Gastrocnemius medialis (tissue), 4 donors: ENCODE data around the gene PHKB. TPM values are rescaled to one million over a fixed set of nuclear protein-coding genes. Genes with fewer than 3 reads are reported as not detected.

ENCODE experiments used
- ATAC-seq, 2 donors: fragments of 150-250 bp; one replicate each; pipeline ENCODE4 v1.9.1; 2016
- DNase-seq, 2 donors: peaks; one replicate each; pipeline ENCODE4 v3.0.0-alpha.2; 2019
- H3K27ac ChIP-seq, 4 donors: fragments of 200-600 bp; sonication (generic); 1 replicate in 1 of 4; 2 replicates in 3 of 4; pipeline ENCODE4 v1.5.1; 2016 to 2018; ENCODE audit warnings: mild to moderate bottlenecking in 2 of 4, moderate library complexity in 1 of 4
- H3K27me3 ChIP-seq, 3 donors: fragments of 200-600 bp; sonication (generic) in 2 of 3; 1 replicate in 1 of 3; 2 replicates in 2 of 3; pipeline versions ENCODE4 v1.5.1 to v1.6.0; 2016 to 2019; ENCODE audit warnings: mild to moderate bottlenecking in 1 of 3, moderate library complexity in 1 of 3
- H3K36me3 ChIP-seq, 2 donors: fragments of 200-600 bp; sonication (generic) in 1 of 2; one replicate each; pipeline ENCODE4 v1.5.1; 2017 to 2018
- H3K4me1 ChIP-seq, 2 donors: fragments of 200-600 bp; sonication (generic) in 1 of 2; one replicate each; pipeline ENCODE4 v1.5.1; 2016 to 2017; ENCODE audit warnings: mild to moderate bottlenecking in 2 of 2
- H3K4me3 ChIP-seq, 4 donors: fragments of 200-600 bp; sonication (generic) in 3 of 4; 1 replicate in 1 of 4; 2 replicates in 3 of 4; pipeline ENCODE4 v1.5.1; 2016 to 2019; ENCODE audit warnings: mild to moderate bottlenecking in 2 of 4
- H3K9me3 ChIP-seq, 3 donors: fragments of 200-600 bp; sonication (generic) in 2 of 3; 1 replicate in 1 of 3; 2 replicates in 2 of 3; pipeline ENCODE4 v1.5.1; 2016 to 2019
- POLR2A ChIP-seq, 2 donors: fragments of 450-650 bp; IDR thresholded peaks; one replicate each; pipeline ENCODE4 v1.6.1; 2017; ENCODE audit warnings: antibody characterized with exemption in 2 of 2, mild to moderate bottlenecking in 2 of 2, moderate library complexity in 2 of 2
- in situ Hi-C, 4 donors: fragments of 200-750 bp; cut with MboI; loops; one replicate each; pipeline versions ENCODE4 v1.15.0 to v1.8.0; 2017; ENCODE audit warnings: low sequenced_read_pairs in 4 of 4
- intact Hi-C: fragments of 100-400 bp; cut with DNase I; formaldehyde crosslinking; loops from one replicate; pipeline ENCODE4 v1.15.1; 2023; ENCODE audit warnings: low total_unique reads
- total RNA-seq, 4 donors: library from RNA; depleted of rRNA; stranded (reverse); fragments of >200 nt; gene quantifications; one replicate each; pipeline versions ENCODE4 v1.1.0 to v1.2.3, GENCODE V29; 2016
- TF ChIP-seq, protein P1 (sequence below), 5 experiments: fragments of 450-650 bp in 3 of 5; fragments of 200-600 bp in 2 of 5; sonication (generic) in 2 of 5; IDR thresholded peaks in 4 of 5; conservative IDR thresholded peaks in 1 of 5; 1 replicate in 4 of 5; 2 replicates in 1 of 5; pipeline ENCODE4 v1.5.1; 2016 to 2019; ENCODE audit warnings: antibody characterized with exemption in 5 of 5, mild to moderate bottlenecking in 3 of 5, moderate library complexity in 3 of 5

The PHKB gene
- total RNA-seq, 4 donors from 2014 or later, result 61.0 to 91.6 (median 79.8) TPM

DNA sequence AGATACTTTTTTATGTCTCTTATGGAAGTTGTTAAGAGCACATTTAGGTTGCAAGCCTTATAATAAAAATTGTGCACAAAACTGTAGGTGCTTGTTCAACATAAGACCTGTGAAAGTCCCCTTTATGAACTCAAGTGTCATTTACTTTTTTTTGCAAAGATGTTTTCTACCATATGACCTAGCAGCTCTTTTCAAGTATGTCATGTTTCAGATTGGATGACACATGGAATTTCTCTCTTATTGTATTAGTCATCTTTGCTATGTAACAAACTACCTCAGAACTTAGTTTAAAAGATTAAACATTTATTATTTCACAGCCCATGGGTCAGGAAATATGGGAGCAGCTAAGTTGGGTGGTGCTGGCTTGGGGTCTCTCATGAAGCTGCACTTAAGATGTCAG lies 57.9 kb downstream of the PHKB start:
- DNase-seq (no peak), ATAC-seq (no peak)
- no peak for TF ChIP-seq POLR2A (IDR thresholded peaks at IDR 0.05)
- TF ChIP-seq, protein P1, sequence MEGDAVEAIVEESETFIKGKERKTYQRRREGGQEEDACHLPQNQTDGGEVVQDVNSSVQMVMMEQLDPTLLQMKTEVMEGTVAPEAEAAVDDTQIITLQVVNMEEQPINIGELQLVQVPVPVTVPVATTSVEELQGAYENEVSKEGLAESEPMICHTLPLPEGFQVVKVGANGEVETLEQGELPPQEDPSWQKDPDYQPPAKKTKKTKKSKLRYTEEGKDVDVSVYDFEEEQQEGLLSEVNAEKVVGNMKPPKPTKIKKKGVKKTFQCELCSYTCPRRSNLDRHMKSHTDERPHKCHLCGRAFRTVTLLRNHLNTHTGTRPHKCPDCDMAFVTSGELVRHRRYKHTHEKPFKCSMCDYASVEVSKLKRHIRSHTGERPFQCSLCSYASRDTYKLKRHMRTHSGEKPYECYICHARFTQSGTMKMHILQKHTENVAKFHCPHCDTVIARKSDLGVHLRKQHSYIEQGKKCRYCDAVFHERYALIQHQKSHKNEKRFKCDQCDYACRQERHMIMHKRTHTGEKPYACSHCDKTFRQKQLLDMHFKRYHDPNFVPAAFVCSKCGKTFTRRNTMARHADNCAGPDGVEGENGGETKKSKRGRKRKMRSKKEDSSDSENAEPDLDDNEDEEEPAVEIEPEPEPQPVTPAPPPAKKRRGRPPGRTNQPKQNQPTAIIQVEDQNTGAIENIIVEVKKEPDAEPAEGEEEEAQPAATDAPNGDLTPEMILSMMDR (IDR thresholded peaks at IDR 0.05 in 4 of 5, conservative IDR thresholded peaks at IDR 0.05 in 1 of 5), result no peak
- peaks cover 0 to 27% of the 10 kb centered on the region in 2 donors for H3K36me3 ChIP-seq
- no peaks in the 10 kb centered on the region for H3K9me3 ChIP-seq
- no peaks in the 10 kb centered on the region for H3K27me3 ChIP-seq
- no peak overlapping the region for H3K4me3 ChIP-seq
- H3K4me1 ChIP-seq, result peaks cover 27 to 29% of the 10 kb centered on the region in 2 donors
- in situ Hi-C loops (no loop called here), intact Hi-C loops (no loop called here)
- H3K27ac ChIP-seq, result peak overlapping the region; percentile 61 to 77 (median 74)

DNA sequence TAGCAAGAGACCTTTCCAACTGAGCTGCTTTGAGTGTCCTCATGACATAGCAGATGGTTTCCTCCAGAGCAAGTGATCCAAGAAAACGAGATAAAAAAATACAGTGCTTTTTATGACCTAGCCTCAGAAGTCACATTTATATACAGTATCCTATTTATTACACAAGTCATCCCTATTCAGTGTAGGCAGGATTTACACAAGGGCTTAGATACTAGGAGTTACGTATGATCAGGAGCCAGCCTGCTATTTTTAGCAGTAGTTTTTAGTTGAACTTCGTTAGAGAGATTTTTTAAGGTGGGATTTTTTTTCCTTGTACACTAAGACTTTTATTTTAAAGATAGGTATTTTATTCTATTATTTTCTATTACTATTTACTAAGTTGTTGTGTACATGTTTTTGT lies 58.4 kb downstream of the PHKB start:
- H3K36me3 ChIP-seq, result peaks cover 0 to 22% of the 10 kb centered on the region in 2 donors
- H3K9me3 ChIP-seq, result no peaks in the 10 kb centered on the region
- peaks cover 27 to 30% of the 10 kb centered on the region in 2 donors for H3K4me1 ChIP-seq
- intact Hi-C loops, result no loop called here
- no peaks in the 10 kb centered on the region for H3K27me3 ChIP-seq
- DNase-seq, result no peak
- peak overlapping the region; percentile 61 to 77 (median 74) for H3K27ac ChIP-seq
- no peak overlapping the region for H3K4me3 ChIP-seq
- ATAC-seq, result peak; percentile 64 to 84
- in situ Hi-C loops, result no loop called here
- no peak for TF ChIP-seq POLR2A (IDR thresholded peaks at IDR 0.05)
- TF ChIP-seq, protein P1 (IDR thresholded peaks at IDR 0.05 in 4 of 5, conservative IDR thresholded peaks at IDR 0.05 in 1 of 5), result no peak

DNA sequence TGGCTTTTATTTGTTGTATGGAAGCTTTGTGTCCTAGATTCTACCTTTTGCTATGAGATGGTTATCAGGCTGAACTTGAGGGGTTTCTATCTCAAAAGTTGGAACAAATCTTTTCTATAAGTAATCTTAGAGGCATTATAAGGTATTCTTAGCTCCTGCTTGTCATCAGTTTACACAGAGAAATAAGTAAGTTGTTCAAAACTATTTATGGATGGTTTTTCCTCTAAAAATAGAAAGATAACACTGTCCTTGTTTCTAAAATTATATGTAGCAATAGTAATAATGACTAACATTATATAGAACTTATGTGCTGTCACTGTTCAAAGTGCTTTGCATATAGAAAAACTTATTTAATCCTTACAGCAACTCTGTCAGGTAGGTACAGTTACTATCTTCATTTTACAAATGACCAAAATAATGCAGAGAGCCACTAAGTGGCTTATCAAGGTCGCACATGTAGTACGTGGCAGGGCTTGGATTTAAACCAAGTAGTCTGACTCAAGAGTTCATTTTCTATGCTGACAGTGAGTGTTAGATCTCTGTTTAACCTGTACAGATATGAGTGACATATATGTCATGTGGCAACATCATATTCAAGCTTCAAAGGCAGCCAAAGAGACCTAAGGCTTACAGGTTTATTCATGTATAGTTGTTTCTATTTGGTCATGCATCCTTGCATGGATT lies 59.0 kb downstream of the PHKB start:
- no peak for DNase-seq
- Histone ChIP-seq H3K9me3 (no peaks in the 10 kb centered on the region), H3K36me3 (peaks cover 0 to 20% of the 10 kb centered on the region in 2 donors), H3K27ac (peak overlapping the region; percentile 61 to 77 (median 74)), H3K4me1 (peaks cover 27 to 30% of the 10 kb centered on the region in 2 donors), H3K4me3 (no peak overlapping the region), H3K27me3 (no peaks in the 10 kb centered on the region)
- peak; percentile 93 to 95 for ATAC-seq
- in situ Hi-C loops (no loop called here), intact Hi-C loops (no loop called here)
- TF ChIP-seq, protein P1 (IDR thresholded peaks at IDR 0.05 in 4 of 5, conservative IDR thresholded peaks at IDR 0.05 in 1 of 5), result no peak
- no peak for TF ChIP-seq POLR2A (IDR thresholded peaks at IDR 0.05)

DNA sequence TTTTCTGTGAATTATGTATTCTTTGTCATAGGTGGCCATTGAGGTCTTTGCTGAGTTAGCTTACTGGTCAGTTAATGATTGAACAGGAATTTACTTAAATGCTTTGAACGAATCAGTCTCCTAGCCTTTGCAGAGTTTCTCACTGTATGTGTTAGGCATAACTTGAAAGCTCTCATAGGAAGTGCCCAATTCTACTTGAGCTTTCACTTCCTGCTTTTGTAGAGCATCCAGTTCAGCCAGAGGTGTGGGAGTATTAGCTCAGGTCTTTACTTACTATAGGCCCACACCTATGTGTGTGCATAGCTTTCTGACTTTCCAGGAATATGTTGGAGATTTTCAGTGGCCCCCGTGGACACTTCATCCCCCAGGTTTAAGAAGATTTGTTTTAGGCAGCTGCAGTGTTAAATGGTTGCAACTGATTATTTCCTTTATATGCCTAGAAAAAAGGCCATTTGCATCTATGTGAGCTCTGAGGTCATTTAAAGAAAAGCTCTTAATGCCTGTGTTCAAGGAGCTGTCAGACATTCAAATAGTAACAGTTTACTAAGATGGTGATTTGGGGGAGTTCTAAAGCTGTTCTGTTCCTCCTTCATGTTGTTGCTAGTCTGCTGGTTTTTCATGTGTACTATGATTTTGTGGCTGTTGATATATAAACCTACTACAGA lies 62.3 kb downstream of the PHKB start:
- Histone ChIP-seq H3K4me3 (no peak overlapping the region), H3K36me3 (no peaks in the 10 kb centered on the region), H3K27ac (peak overlapping the region; percentile 4 to 50 (median 32)), H3K9me3 (no peaks in the 10 kb centered on the region), H3K27me3 (no peaks in the 10 kb centered on the region), H3K4me1 (peaks cover 27 to 39% of the 10 kb centered on the region in 2 donors)
- TF ChIP-seq, protein P1 (IDR thresholded peaks at IDR 0.05 in 4 of 5, conservative IDR thresholded peaks at IDR 0.05 in 1 of 5), result no peak
- no peak for TF ChIP-seq POLR2A (IDR thresholded peaks at IDR 0.05)
- DNase-seq (no peak), ATAC-seq (no peak)
- in situ Hi-C loops, result no loop called here
- intact Hi-C loops, result no loop called here
